GM21723 (cell line): ENCODE data around the gene GMPPB.
A peak's percentile ranks its signal among the peaks of the same experiment; 100 is the strongest.

Source experiments
- ATAC-seq: cut with Tn5 transposase; IDR thresholded peaks from one replicate; pipeline ENCODE4 v1.9.1; 2021; ENCODE audit warnings: mild to moderate bottlenecking, moderate library complexity; ENCODE audit not compliant: unreplicated experiment

GMPPB gene

GRCh38 chr3:49729966-49730609 is 6.3 kb upstream of the GMPPB start:
- no peak for ATAC-seq

GRCh38 chr3:49727924-49728361 is 4.2 kb upstream of the GMPPB start:
- no peak for ATAC-seq

- no peak for ATAC-seq
These were observed 3.6 kb upstream of the GMPPB start for GRCh38 chr3:49727154-49727923.

GRCh38 chr3:49725906-49726681 is 2.3 kb upstream of the GMPPB start:
- no peak for ATAC-seq

- no peak for ATAC-seq
These were observed 835 bp upstream of the GMPPB start for GRCh38 chr3:49724586-49724985.

GRCh38 chr3:49723296-49723627 is 489 bp downstream of the GMPPB start:
- no peak for ATAC-seq

- ATAC-seq = no peak
These were observed 855 bp downstream of the GMPPB start for GRCh38 chr3:49722896-49723295.

- ATAC-seq = no peak
These were observed 1.6 kb downstream of the GMPPB start for GRCh38 chr3:49721896-49722781.

- ATAC-seq = no peak
These were observed 2.2 kb downstream of the GMPPB start for GRCh38 chr3:49721596-49721895.

- ATAC-seq = no peak
These were observed 2.7 kb downstream of the GMPPB start for GRCh38 chr3:49720855-49721595.

- ATAC-seq = peak; percentile 50
These were observed 4.4 kb downstream of the GMPPB start, which contains the start of gene AMIGO3 for GRCh38 chr3:49719214-49719884. Gene AMIGO3, minus strand, starts transcription at chr3:49719684. Its CDS starts 219 bp downstream, at chr3:49719465.

GRCh38 chr3:49718858-49719213 is 4.9 kb downstream of the GMPPB start:
- ATAC-seq = no peak

GRCh38 chr3:49717959-49718857 is 5.5 kb downstream of the GMPPB start:
- no peak for ATAC-seq

- no peak for ATAC-seq
These were observed 6.4 kb downstream of the GMPPB start for GRCh38 chr3:49717211-49717958.

GRCh38 chr3:49716691-49717210 is 7.0 kb downstream of the GMPPB start:
- no peak for ATAC-seq

GRCh38 chr3:49716169-49716568 is 7.6 kb downstream of the GMPPB start:
- ATAC-seq = no peak

GRCh38 chr3:49715611-49716121 is 8.1 kb downstream of the GMPPB start:
- ATAC-seq = no peak
